ENCODE measurements around the gene URB1.
A peak's percentile ranks its signal among the peaks of the same experiment; 100 is the strongest.

The URB1 gene

DNA sequence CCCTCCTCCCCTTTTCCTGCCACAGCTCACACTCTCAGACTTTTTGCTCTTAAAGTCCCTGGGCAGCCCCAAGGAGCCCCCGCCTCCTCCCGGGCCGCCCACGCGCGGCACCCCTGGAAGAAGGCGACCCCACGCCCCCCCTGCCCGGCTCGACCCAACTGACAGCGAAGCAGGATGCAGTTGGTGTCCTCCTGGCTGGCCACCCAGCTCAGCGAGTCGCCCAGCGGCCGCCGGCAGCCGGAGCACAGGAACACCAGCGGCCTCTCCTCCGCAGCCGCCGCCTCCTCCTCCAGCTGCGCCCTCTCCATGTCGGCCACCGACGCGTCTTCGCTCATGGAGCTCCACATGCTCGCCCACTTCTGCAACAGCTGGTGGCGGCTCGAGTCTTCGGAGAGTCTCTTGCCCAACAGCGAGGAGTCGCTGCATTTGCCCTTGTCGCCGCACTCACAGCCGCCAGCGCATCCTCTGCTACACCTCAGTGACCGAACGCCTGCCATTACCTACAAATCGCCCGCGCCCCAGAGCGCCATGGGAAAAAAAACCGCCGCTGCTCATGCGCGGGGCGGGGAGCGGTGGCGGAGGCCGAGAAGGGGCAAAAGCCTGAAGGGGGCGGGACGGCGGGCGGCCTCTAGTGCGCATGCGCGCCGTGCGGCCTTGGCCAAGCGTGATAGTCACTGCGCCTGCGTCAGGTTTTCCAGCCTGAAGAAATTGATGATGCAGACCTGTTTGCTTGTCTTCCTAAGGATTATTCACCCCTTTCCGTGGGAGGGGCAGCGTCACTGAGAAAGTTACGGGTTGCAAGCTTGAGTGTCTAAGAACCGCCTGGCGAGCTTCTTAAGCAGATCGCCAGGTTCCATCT is 114.1 kb downstream of the URB1 start, which contains the start of gene MIS18A (continued):
- TF ChIP-seq, protein P1, sequence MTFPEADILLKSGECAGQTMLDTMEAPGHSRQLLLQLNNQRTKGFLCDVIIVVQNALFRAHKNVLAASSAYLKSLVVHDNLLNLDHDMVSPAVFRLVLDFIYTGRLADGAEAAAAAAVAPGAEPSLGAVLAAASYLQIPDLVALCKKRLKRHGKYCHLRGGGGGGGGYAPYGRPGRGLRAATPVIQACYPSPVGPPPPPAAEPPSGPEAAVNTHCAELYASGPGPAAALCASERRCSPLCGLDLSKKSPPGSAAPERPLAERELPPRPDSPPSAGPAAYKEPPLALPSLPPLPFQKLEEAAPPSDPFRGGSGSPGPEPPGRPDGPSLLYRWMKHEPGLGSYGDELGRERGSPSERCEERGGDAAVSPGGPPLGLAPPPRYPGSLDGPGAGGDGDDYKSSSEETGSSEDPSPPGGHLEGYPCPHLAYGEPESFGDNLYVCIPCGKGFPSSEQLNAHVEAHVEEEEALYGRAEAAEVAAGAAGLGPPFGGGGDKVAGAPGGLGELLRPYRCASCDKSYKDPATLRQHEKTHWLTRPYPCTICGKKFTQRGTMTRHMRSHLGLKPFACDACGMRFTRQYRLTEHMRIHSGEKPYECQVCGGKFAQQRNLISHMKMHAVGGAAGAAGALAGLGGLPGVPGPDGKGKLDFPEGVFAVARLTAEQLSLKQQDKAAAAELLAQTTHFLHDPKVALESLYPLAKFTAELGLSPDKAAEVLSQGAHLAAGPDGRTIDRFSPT (tag by site-specific recombination; IDR thresholded peaks at IDR 0.05), result no peak
- TF ChIP-seq ZNF785 (tag by site-specific recombination; IDR thresholded peaks at IDR 0.05) (no peak), ZNF629 (tag by site-specific recombination; IDR thresholded peaks at IDR 0.05) (peak; percentile 70), MYNN (tag by site-specific recombination; IDR thresholded peaks at IDR 0.05; ENCODE audit: borderline replicate concordance) (no peak; the same call in 1 of the 2 replicates), ZNF292 (tag by site-specific recombination; IDR thresholded peaks at IDR 0.05; ENCODE audit: borderline replicate concordance, low read depth) (no peak), ZNF140 (tag by site-specific recombination; IDR thresholded peaks at IDR 0.05) (no peak), ZNF624 (tag by site-specific recombination; IDR thresholded peaks at IDR 0.05) (no peak), FEZF1 (tag by site-specific recombination; IDR thresholded peaks at IDR 0.05) (no peak), HOXC10 (CRISPR knock-in tag; IDR thresholded peaks at IDR 0.05) (no peak), ZBTB26 (tag by site-specific recombination; optimal IDR thresholded peaks at IDR 0.05) (peak; percentile 71), TSHZ1 (tag by site-specific recombination; IDR thresholded peaks at IDR 0.05; ENCODE audit: borderline replicate concordance) (no peak), ELK4 (IDR thresholded peaks at IDR 0.05; ENCODE audit: borderline replicate concordance, low read depth, low read length) (no peak), ZNF837 (tag by site-specific recombination; IDR thresholded peaks at IDR 0.05) (no peak; the same call in 1 of the 2 replicates), YY1 (tag by site-specific recombination; IDR thresholded peaks at IDR 0.05) (peak; percentile 97), ZFP37 (tag by site-specific recombination; IDR thresholded peaks at IDR 0.05) (peak; percentile 74; the same call in 1 of the 2 replicates), ZFHX2 (tag by site-specific recombination; conservative IDR thresholded peaks at IDR 0.05) (peak; percentile 96), KLF1 (tag by site-specific recombination; IDR thresholded peaks at IDR 0.05) (peak; percentile 40; the same call in 1 of the 2 replicates), ZSCAN16 (tag by site-specific recombination; IDR thresholded peaks at IDR 0.05) (0 out of 2 replicates have a peak, but pooled peaks have one; percentile 47), ZNF426 (tag by site-specific recombination; IDR thresholded peaks at IDR 0.05) (no peak), ZNF747 (tag by site-specific recombination; IDR thresholded peaks at IDR 0.05) (no peak), ZNF707 (tag by site-specific recombination; IDR thresholded peaks at IDR 0.05) (no peak), ZNF10 (tag by site-specific recombination; IDR thresholded peaks at IDR 0.05) (peak; percentile 17; the same call in 1 of the 2 replicates), ZBTB44 (tag by site-specific recombination; IDR thresholded peaks at IDR 0.05) (no peak), ZNF610 (tag by site-specific recombination; IDR thresholded peaks at IDR 0.05; ENCODE audit: borderline replicate concordance) (peak; percentile 76; the same call in 1 of the 2 replicates), ZNF132 (tag by site-specific recombination; IDR thresholded peaks at IDR 0.05; ENCODE audit: borderline replicate concordance) (no peak), YY2 (tag by site-specific recombination; IDR thresholded peaks at IDR 0.05) (peak; percentile 96), ZNF341 (tag by site-specific recombination; IDR thresholded peaks at IDR 0.05; ENCODE audit: low read depth) (peak; percentile 98), KLF16 (tag by site-specific recombination; IDR thresholded peaks at IDR 0.05) (peak; percentile 97)

Data from HEK293 (cell line).